Heart right ventricle (tissue), 16 donors: ENCODE data around the gene APOA5. TPM values are rescaled to one million over a fixed set of nuclear protein-coding genes. Genes with fewer than 3 reads are reported as not detected.
A peak's percentile ranks its signal among the peaks of the same experiment; 100 is the strongest.
"Not testable (repeated sequence)": the region's sequence is repeated elsewhere in the genome, so short reads cannot be mapped to it uniquely, and the experiment has no call there.

Experiments used
- ATAC-seq, 8 donors: fragments of 200-7000 bp; cut with Tn5 transposase; one replicate each; pipeline ENCODE4 v1.9.1; 2020; ENCODE audit warnings: mild to moderate bottlenecking in 8 of 8, moderate library complexity in 8 of 8, moderate number of reproducible peaks in 1 of 8
- DNase-seq, 2 donors: peaks; one replicate each; pipeline ENCODE4 v3.0.0-alpha.2; 2020
- H3K27ac ChIP-seq, 10 donors: fragments of 200-600 bp; sonication (generic) in 2 of 10; one replicate each; pipeline versions ENCODE4 v1.5.0 to v1.8.0; 2020 to 2022; ENCODE audit warnings: mild to moderate bottlenecking in 3 of 10
- H3K27me3 ChIP-seq, 7 donors: fragments of 200-600 bp; one replicate each; pipeline ENCODE4 v1.8.0; 2021 to 2022; ENCODE audit warnings: mild to moderate bottlenecking in 2 of 7
- H3K36me3 ChIP-seq, 9 donors: fragments of 200-600 bp; sonication (generic) in 1 of 9; one replicate each; pipeline versions ENCODE4 v1.5.0 to v1.8.0; 2020 to 2022; ENCODE audit warnings: mild to moderate bottlenecking in 2 of 9
- H3K4me1 ChIP-seq, 9 donors: fragments of 200-600 bp; sonication (generic) in 1 of 9; one replicate each; pipeline versions ENCODE4 v1.5.0 to v1.8.0; 2020 to 2022; ENCODE audit warnings: mild to moderate bottlenecking in 4 of 9
- H3K4me3 ChIP-seq, 10 donors: fragments of 200-600 bp; sonication (generic) in 2 of 10; one replicate each; pipeline versions ENCODE4 v1.5.0 to v1.8.0; 2020 to 2022; ENCODE audit warnings: mild to moderate bottlenecking in 7 of 10, moderate library complexity in 2 of 10
- H3K9me3 ChIP-seq, 11 donors: fragments of 200-600 bp in 10 of 11; sonication (generic) in 2 of 11; one replicate each; pipeline versions ENCODE4 v1.5.0 to v1.8.0; 2013 to 2022; ENCODE audit warnings: mild to moderate bottlenecking in 2 of 11, control low read depth in 1 of 11, moderate library complexity in 1 of 11
- CTCF ChIP-seq, 9 donors: fragments of 200-600 bp; sonication (generic) in 2 of 9; IDR thresholded peaks; one replicate each; pipeline versions ENCODE4 v1.5.0 to v1.8.0; 2021 to 2022; ENCODE audit warnings: antibody characterized with exemption in 9 of 9, mild to moderate bottlenecking in 5 of 9, moderate library complexity in 1 of 9
- WGBS, 2 donors: extraction: QIAGEN DNeasy Blood & Tissue Kit; methylation state at CpG; one replicate each; pipeline ENCODE4 v1.1.7; 2013; ENCODE audit warnings: inconsistent platforms in 1 of 2; 5-methylcytosine and 5-hydroxymethylcytosine counted together
- intact Hi-C, 10 donors: fragments of 100-400 bp; cut with DNase I; formaldehyde crosslinking; loops; one replicate each; pipeline versions ENCODE4 v1.11.1 to v1.14.2; 2022
- polyA plus RNA-seq, 2 donors: library from polyadenylated mRNA; stranded (reverse); fragments of 200-250 nt; gene quantifications; one replicate each; pipeline ENCODE4 v1.2.3, GENCODE V29; 2013
- total RNA-seq, 10 donors: library from RNA; stranded (reverse); fragmentation: NEBNext Ultra II Directional in 3 of 10; extraction: Animal tissue kit (Norgen Biotek cat#: 25700) in 3 of 10; gene quantifications; one replicate each; pipeline versions ENCODE4 v1.2.1 to v1.2.4, GENCODE V29; 2021 to 2023
- donor health status: Arrhythmogenic right ventricular cardiomyopathy.
- donor health status: ischemic (EF 13 %, LVEDD 7.1; RV severe dilation, severe dysfunction).
- donor health status: healthy with polysubstance abuse.
- donor health status: DM: no; HTN: yes; CAD: no.
- donor health status: DM: no; HTN: no; CAD: no.
- donor health status: ischemic (EF 25% LVEDD 6.9; RV normal size, moderate dysfunction).
- donor health status: ischemic (EF 25% LVEDD 5.7; RV mildly dilated, moderate dysfunction).
- donor health status: healthy.
- donor health status: DM: yes; HTN: yes; CAD: no.
- donor health status: Ischemic cardiomyopathy.
- donor health status: ischemic (EF 35%, LVEDD 5.7; RV mildly dilated, moderate dysfunction).
- donor health status: nonischemic (EF 11% LVEDD 7.7; RV severe dilation, severe dysfunction).
- donor health status: DM: yes; HTN: yes; CAD: no.
- donor health status: PGD.
- donor health status: ischemic (EF 29% LVEDD 5.4; RV normal size, mild dysfunction).
- donor health status: nonischemic (EF 23%, LVEDD 6.1; RV moderate dilation, normal function).

Gene APOA5
- total and polyA plus RNA-seq, 12 donors: not detected

- H3K36me3 ChIP-seq: no peaks in the 10 kb centered on the region
- DNase-seq (no peak), ATAC-seq (no peak)
- intact Hi-C loops: no loop called here
- no peak overlapping the region for H3K4me3 ChIP-seq
- TF ChIP-seq CTCF (IDR thresholded peaks at IDR 0.05): no peak
- 87 to 90% methylated on average over 6 of the region's 6 CpGs for WGBS, 2 donors
- H3K27me3 ChIP-seq: no peaks in the 10 kb centered on the region
- H3K9me3 ChIP-seq: no peaks in the 10 kb centered on the region
- H3K4me1 ChIP-seq: no peaks in the 10 kb centered on the region
- H3K27ac ChIP-seq: no peak overlapping the region
Measured at GRCh38 chr11:116807601-116808261, 16.1 kb upstream of the APOA5 start.

GRCh38 chr11:116804001-116804400 is 12.3 kb upstream of the APOA5 start:
- Histone ChIP-seq H3K36me3 (no peaks in the 10 kb centered on the region), H3K27me3 (no peaks in the 10 kb centered on the region), H3K27ac (no peak overlapping the region), H3K4me1 (peaks cover 0 to 4% (median 0%) of the 10 kb centered on the region in 9 donors), H3K9me3 (no peaks in the 10 kb centered on the region), H3K4me3 (no peak overlapping the region)
- ATAC-seq (no peak), DNase-seq (no peak)
- intact Hi-C loops: no loop called here
- WGBS, 2 donors: 57% methylated on average over 3 of the region's 3 CpGs
- TF ChIP-seq CTCF (IDR thresholded peaks at IDR 0.05): no peak

GRCh38 chr11:116801662-116802061 is 10.0 kb upstream of the APOA5 start:
- H3K4me3 ChIP-seq, DNase-seq, intact Hi-C loops, H3K27ac ChIP-seq, H3K9me3 ChIP-seq, H3K36me3 ChIP-seq, H3K27me3 ChIP-seq, ATAC-seq: not testable (repeated sequence)
- peaks cover 0 to 15% (median 0%) of the 10 kb centered on the region in 9 donors for H3K4me1 ChIP-seq

GRCh38 chr11:116800610-116801009 is 8.9 kb upstream of the APOA5 start:
- Histone ChIP-seq H3K9me3 (no peaks in the 10 kb centered on the region), H3K36me3 (no peaks in the 10 kb centered on the region), H3K4me1 (peaks cover 0 to 15% (median 0%) of the 10 kb centered on the region in 9 donors), H3K27me3 (no peaks in the 10 kb centered on the region), H3K4me3 (no peak overlapping the region), H3K27ac (no peak overlapping the region)
- DNase-seq (no peak), ATAC-seq (no peak)
- whole genome bisulfite sequencing, 2 donors: 87 to 95% methylated on average over 2 of the region's 2 CpGs
- intact Hi-C loops: no loop called here
- no peak for TF ChIP-seq CTCF (IDR thresholded peaks at IDR 0.05)

- Histone ChIP-seq H3K9me3 (no peaks in the 10 kb centered on the region), H3K36me3 (no peaks in the 10 kb centered on the region), H3K4me3 (no peak overlapping the region), H3K27ac (peak overlapping the region in 1 of 10 donors; percentile 3), H3K4me1 (peaks cover 0 to 15% (median 0%) of the 10 kb centered on the region in 9 donors), H3K27me3 (no peaks in the 10 kb centered on the region)
- intact Hi-C loops: loop anchor here in 2 of 10 donors (10.0 kb wide), 2 partner anchors 86 to 426 kb away; no protein-coding TSS in a partner anchor
- DNase-seq (no peak), ATAC-seq (peak in 1 of 8 donors; percentile 15)
- TF ChIP-seq CTCF (IDR thresholded peaks at IDR 0.05): no peak
- WGBS, 2 donors: 81 to 83% methylated on average over 5 of the region's 5 CpGs
Measured at GRCh38 chr11:116798368-116798767, 6.7 kb upstream of the APOA5 start.
